ENCODE results near the gene ZNF598.

DNA sequence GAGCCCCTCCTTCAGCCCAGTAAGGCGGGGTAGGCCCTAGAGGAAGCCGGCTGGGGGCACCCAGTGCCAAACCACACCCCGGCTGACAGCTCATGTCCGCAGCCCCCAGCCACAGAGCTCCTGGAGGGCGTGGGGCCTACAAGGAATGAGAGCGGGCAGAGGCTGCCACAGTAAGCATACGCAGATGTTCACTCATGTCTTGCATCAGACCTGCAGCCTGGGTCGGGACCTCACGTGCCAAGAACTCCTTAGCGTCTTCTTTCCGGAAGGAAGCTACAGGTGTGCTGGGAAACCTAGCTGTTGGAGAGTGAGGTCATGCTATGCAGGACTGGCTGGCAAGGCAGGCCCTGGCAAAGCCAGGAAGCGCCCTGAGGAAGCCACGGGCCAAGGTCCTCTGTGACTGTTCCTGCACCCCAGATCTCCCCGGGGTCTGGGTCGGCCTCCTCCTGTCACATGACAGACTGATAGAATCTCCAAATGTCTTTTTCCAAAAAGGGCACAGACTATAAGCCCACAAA lies 1.6 kb downstream of the ZNF598 start:
- TF ChIP-seq NRF1 (IDR thresholded peaks at IDR 0.05; ENCODE audit: low read depth, low read length) (no peak), YY1 (IDR thresholded peaks at IDR 0.05; ENCODE audit: low read depth) (no peak), MXI1 (IDR thresholded peaks at IDR 0.05; ENCODE audit: low read depth, low read length) (no peak), EP300 (IDR thresholded peaks at IDR 0.05; ENCODE audit: borderline replicate concordance in 1 of 2, low read depth in 1 of 2, low read length in 1 of 2) (no peak)
- TF ChIP-seq, protein P1, sequence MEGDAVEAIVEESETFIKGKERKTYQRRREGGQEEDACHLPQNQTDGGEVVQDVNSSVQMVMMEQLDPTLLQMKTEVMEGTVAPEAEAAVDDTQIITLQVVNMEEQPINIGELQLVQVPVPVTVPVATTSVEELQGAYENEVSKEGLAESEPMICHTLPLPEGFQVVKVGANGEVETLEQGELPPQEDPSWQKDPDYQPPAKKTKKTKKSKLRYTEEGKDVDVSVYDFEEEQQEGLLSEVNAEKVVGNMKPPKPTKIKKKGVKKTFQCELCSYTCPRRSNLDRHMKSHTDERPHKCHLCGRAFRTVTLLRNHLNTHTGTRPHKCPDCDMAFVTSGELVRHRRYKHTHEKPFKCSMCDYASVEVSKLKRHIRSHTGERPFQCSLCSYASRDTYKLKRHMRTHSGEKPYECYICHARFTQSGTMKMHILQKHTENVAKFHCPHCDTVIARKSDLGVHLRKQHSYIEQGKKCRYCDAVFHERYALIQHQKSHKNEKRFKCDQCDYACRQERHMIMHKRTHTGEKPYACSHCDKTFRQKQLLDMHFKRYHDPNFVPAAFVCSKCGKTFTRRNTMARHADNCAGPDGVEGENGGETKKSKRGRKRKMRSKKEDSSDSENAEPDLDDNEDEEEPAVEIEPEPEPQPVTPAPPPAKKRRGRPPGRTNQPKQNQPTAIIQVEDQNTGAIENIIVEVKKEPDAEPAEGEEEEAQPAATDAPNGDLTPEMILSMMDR (IDR thresholded peaks at IDR 0.05), result no peak
- TF ChIP-seq, protein P2, sequence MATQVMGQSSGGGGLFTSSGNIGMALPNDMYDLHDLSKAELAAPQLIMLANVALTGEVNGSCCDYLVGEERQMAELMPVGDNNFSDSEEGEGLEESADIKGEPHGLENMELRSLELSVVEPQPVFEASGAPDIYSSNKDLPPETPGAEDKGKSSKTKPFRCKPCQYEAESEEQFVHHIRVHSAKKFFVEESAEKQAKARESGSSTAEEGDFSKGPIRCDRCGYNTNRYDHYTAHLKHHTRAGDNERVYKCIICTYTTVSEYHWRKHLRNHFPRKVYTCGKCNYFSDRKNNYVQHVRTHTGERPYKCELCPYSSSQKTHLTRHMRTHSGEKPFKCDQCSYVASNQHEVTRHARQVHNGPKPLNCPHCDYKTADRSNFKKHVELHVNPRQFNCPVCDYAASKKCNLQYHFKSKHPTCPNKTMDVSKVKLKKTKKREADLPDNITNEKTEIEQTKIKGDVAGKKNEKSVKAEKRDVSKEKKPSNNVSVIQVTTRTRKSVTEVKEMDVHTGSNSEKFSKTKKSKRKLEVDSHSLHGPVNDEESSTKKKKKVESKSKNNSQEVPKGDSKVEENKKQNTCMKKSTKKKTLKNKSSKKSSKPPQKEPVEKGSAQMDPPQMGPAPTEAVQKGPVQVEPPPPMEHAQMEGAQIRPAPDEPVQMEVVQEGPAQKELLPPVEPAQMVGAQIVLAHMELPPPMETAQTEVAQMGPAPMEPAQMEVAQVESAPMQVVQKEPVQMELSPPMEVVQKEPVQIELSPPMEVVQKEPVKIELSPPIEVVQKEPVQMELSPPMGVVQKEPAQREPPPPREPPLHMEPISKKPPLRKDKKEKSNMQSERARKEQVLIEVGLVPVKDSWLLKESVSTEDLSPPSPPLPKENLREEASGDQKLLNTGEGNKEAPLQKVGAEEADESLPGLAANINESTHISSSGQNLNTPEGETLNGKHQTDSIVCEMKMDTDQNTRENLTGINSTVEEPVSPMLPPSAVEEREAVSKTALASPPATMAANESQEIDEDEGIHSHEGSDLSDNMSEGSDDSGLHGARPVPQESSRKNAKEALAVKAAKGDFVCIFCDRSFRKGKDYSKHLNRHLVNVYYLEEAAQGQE (IDR thresholded peaks at IDR 0.05; ENCODE audit: low read depth, low read length), result no peak

Data from SK-N-SH (cell line).